Natural killer cell treated with Interleukin-12 subunit alpha and Interleukin-12 subunit beta and Interleukin-15 and Interleukin-18, amount 100 ng/mL, for 72 hours (primary cell): Measurements from ENCODE around the gene N4BP2. TPM values are rescaled to one million over a fixed set of nuclear protein-coding genes. Genes with fewer than 3 reads are reported as not detected.

Experiments
- ATAC-seq, 2 donors: fragments of 150-1000 bp; cut with Tn5 transposase in 1 of 2; sonication (Bioruptor Pico), chemical (Tn5 transposase) in 1 of 2; 2 replicates each; pipeline ENCODE4 v1.10.0; 2021
- DNase-seq: peaks from one replicate; pipeline ENCODE4 v3.0.0; 2022; ENCODE audit warnings: low spot score
- H3K27ac Mint-ChIP-seq, 2 donors: 1 replicate in 1 of 2; 2 replicates in 1 of 2; pipeline ENCODE4 v1.8.0; 2022; ENCODE audit warnings: mixed read lengths in 2 of 2, mild to moderate bottlenecking in 1 of 2, moderate library complexity in 1 of 2
- H3K27me3 Mint-ChIP-seq, 2 donors: 1 replicate in 1 of 2; 2 replicates in 1 of 2; pipeline ENCODE4 v1.8.0; 2022; ENCODE audit warnings: mixed read lengths in 2 of 2
- H3K36me3 Mint-ChIP-seq: one replicate; pipeline ENCODE4 v1.8.0; 2022; ENCODE audit warnings: mixed read lengths
- H3K4me1 Mint-ChIP-seq, 2 donors: 1 replicate in 1 of 2; 2 replicates in 1 of 2; pipeline ENCODE4 v1.8.0; 2022; ENCODE audit warnings: low read depth in 2 of 2, mixed read lengths in 2 of 2, mild to moderate bottlenecking in 1 of 2
- H3K4me3 Mint-ChIP-seq: one replicate; pipeline ENCODE4 v1.8.0; 2022; ENCODE audit warnings: mixed read lengths
- H3K9me3 Mint-ChIP-seq: 2 replicates; pipeline ENCODE4 v1.8.0; 2022; ENCODE audit warnings: mixed read lengths
- total RNA-seq, 2 donors: library from RNA; stranded (reverse); gene quantifications; one replicate each; pipeline ENCODE4 v1.2.3, GENCODE V29; 2022

N4BP2 gene
- total RNA-seq, 2 donors from 2014 or later = 17.6 to 19.4 TPM

- no peak for ATAC-seq
- Mint-ChIP-seq H3K27me3 (no peaks in the 10 kb centered on the region), H3K4me3 (peak overlapping the region; percentile 99)
Measured at GRCh38 chr4:40204507-40205258, 148.0 kb downstream of the N4BP2 start.

GRCh38 chr4:40205259-40206198 is 148.9 kb downstream of the N4BP2 start:
- peak overlapping the region; percentile 99 for H3K4me3 Mint-ChIP-seq
- H3K36me3 Mint-ChIP-seq = peaks cover 19% of the 10 kb centered on the region
- peak; percentile 77 for DNase-seq
- H3K4me1 Mint-ChIP-seq = peaks cover 69 to 85% of the 10 kb centered on the region in 2 donors
- H3K27me3 Mint-ChIP-seq = no peaks in the 10 kb centered on the region
- H3K9me3 Mint-ChIP-seq = no peaks in the 10 kb centered on the region
- peak; percentile 84 for ATAC-seq
- H3K27ac Mint-ChIP-seq = peak overlapping the region; percentile 98

More at GRCh38 chr4:40204507-40205258, 148.0 kb downstream of the N4BP2 start:
- Mint-ChIP-seq H3K9me3 (no peaks in the 10 kb centered on the region), H3K4me1 (peaks cover 67 to 85% of the 10 kb centered on the region in 2 donors), H3K27ac (peak overlapping the region; percentile 98), H3K36me3 (peaks cover 18% of the 10 kb centered on the region)
- no peak for DNase-seq

- DNase-seq (no peak), ATAC-seq (no peak)
- Mint-ChIP-seq H3K9me3 (no peaks in the 10 kb centered on the region), H3K36me3 (peaks cover 23% of the 10 kb centered on the region), H3K4me3 (peak overlapping the region; percentile 99), H3K27ac (peak overlapping the region; percentile 98), H3K27me3 (no peaks in the 10 kb centered on the region), H3K4me1 (peaks cover 67 to 83% of the 10 kb centered on the region in 2 donors)
Measured at GRCh38 chr4:40206426-40206825, 149.8 kb downstream of the N4BP2 start.

Other genes with a start within 250 kb of the N4BP2 start
- gene PDS5A, start 78.9 kb upstream of the N4BP2 start, total RNA-seq = 100 to 1,000 TPM in 1 of 2 donors, 10 to 100 TPM in 1; 84.4 to 150 TPM
- gene RHOH, start 140.2 kb downstream of the N4BP2 start, total RNA-seq = 100 to 1,000 TPM; 140 to 169 TPM